ENCODE data around the gene SVEP1.

DNA sequence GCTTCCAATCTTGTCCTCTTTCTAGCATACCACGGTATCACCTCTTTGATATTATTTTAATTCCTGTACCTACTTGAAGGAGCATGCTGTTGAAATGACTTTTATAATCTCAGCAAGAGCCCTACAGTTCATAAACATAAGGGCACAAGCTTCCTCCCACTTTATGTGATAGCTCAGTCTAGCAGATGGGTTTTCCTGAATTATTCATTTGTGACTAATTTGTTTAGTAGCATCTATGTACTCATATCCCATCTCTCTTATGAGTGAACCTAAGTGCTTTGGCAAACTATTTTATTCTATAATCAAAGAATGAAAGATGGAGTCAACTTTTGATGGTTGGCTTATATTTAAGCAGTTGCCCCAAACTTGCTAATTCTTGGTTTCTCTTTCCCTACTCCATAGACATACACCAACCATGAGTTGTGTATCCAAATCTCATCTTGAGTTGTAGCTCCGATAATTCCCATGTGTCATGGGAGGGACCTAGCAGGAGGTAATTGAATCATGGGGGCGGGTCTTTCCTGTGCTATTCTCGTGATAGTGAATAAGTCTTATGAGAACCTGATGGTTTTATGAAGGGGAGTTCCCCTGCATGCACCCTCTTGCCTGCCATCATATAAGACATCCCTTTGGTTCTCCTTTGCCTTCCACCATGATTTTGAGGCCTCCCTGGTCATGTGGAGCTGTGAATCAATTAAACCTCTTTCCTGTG lies 259.6 kb downstream of the SVEP1 start:
- TF ChIP-seq, protein P1, sequence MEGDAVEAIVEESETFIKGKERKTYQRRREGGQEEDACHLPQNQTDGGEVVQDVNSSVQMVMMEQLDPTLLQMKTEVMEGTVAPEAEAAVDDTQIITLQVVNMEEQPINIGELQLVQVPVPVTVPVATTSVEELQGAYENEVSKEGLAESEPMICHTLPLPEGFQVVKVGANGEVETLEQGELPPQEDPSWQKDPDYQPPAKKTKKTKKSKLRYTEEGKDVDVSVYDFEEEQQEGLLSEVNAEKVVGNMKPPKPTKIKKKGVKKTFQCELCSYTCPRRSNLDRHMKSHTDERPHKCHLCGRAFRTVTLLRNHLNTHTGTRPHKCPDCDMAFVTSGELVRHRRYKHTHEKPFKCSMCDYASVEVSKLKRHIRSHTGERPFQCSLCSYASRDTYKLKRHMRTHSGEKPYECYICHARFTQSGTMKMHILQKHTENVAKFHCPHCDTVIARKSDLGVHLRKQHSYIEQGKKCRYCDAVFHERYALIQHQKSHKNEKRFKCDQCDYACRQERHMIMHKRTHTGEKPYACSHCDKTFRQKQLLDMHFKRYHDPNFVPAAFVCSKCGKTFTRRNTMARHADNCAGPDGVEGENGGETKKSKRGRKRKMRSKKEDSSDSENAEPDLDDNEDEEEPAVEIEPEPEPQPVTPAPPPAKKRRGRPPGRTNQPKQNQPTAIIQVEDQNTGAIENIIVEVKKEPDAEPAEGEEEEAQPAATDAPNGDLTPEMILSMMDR (optimal IDR thresholded peaks at IDR 0.05 in 1 of 3, IDR thresholded peaks at IDR 0.05 in 1 of 3, conservative IDR thresholded peaks at IDR 0.05 in 1 of 3; ENCODE audit: extremely low read depth in 1 of 3, insufficient read depth in 2 of 3, low read length in 3 of 3): no peak
- no peak for TF ChIP-seq EZH2 (IDR thresholded peaks at IDR 0.05; ENCODE audit: low read length)

Data from keratinocyte (primary cell).